A549 (cell line): ENCODE data around the gene ZNF638. TPM values are rescaled to one million over a fixed set of nuclear protein-coding genes. Genes with fewer than 3 reads are reported as not detected.

Experiments used
- ATAC-seq, 2 experiments: fragments of 200-7000 bp in 1 of 2; fragments of >200 bp in 1 of 2; cut with Nextera tagmentation in 1 of 2; cut with Tn5 transposase in 1 of 2; 3 replicates each; pipeline versions ENCODE4 v1.8.0 to v1.9.1; 2018 to 2020; ENCODE audit warnings: mild to moderate bottlenecking in 1 of 2, moderate library complexity in 1 of 2
- CTCF ChIA-PET: fragments of 300-600 bp; sonication (Branson Sonifier 250); formaldehyde crosslinking; extraction: SDS; loops from one replicate; lab custom pipeline; 2021; ENCODE audit warnings: antibody characterized with exemption, inconsistent platforms; lab: Yijun Ruan, JAX
- POLR2A ChIA-PET: fragments of 350-600 bp; formaldehyde crosslinking; extraction: SDS; loops from one replicate; lab custom pipeline; 2021; ENCODE audit warnings: antibody characterized with exemption, inconsistent platforms; lab: Yijun Ruan, JAX
- DNase-seq, 2 experiments: peaks; one replicate each; pipeline versions ENCODE4 v3.0.0 to v3.0.0-alpha.2; 2011 to 2016; ENCODE audit warnings: low read depth in 1 of 2, low spot score in 1 of 2
- FAIRE-seq: peaks from 2 replicates; lab custom pipeline; 2011; peaks lifted over from hg19 to GRCh38; lab: Jason Lieb, UNC
- H3K27ac ChIP-seq, 2 experiments: fragments of >200 bp; sonication (Bioruptor Twin); formaldehyde crosslinking; 3 replicates each; pipeline ENCODE4 v1.5.1; 2016 to 2017
- H3K4me1 ChIP-seq: fragments of >200 bp; sonication (Bioruptor Twin); formaldehyde crosslinking; 3 replicates; pipeline ENCODE4 v1.6.1; 2016
- H3K4me2 ChIP-seq: fragments of >200 bp; sonication (Bioruptor Twin); formaldehyde crosslinking; 3 replicates; pipeline ENCODE4 v1.6.1; 2016
- H3K4me3 ChIP-seq: fragments of >200 bp; sonication (Bioruptor Twin); formaldehyde crosslinking; 3 replicates; pipeline ENCODE4 v1.5.1; 2016
- H3K9me3 ChIP-seq: fragments of >200 bp; sonication (Bioruptor Twin); formaldehyde crosslinking; 3 replicates; pipeline ENCODE4 v1.6.1; 2016
- CBX8 ChIP-seq: fragments of 200-600 bp; sonication (generic); IDR thresholded peaks from 2 replicates; pipeline ENCODE4 v1.6.1; 2016
- CHD2 ChIP-seq: fragments of 150-350 bp; IDR thresholded peaks from 2 replicates; pipeline ENCODE4 v1.6.1; 2014; ENCODE audit warnings: low read length; ENCODE audit not compliant: partially characterized antibody
- EHF ChIP-seq: fragments of 250-450 bp; sonication (Bioruptor Pico); IDR thresholded peaks from 2 replicates; pipeline ENCODE4 v1.5.0; 2020; ENCODE audit warnings: mild to moderate bottlenecking
- EHMT2 ChIP-seq: fragments of 200-600 bp; sonication (generic); IDR thresholded peaks from 2 replicates; pipeline ENCODE4 v1.6.1; 2016; ENCODE audit warnings: antibody characterized with exemption, low read depth, mild to moderate bottlenecking, moderate library complexity
- EP300 ChIP-seq, 2 experiments: fragments of >200 bp; sonication (Bioruptor Twin); formaldehyde crosslinking; IDR thresholded peaks; 2 replicates in 1 of 2; 3 replicates in 1 of 2; pipeline ENCODE4 v1.6.1; 2016 to 2017
- FOSB ChIP-seq: fragments of 250-450 bp; sonication (Bioruptor Pico); IDR thresholded peaks from 2 replicates; pipeline ENCODE4 v1.5.0; 2020; ENCODE audit warnings: mild to moderate bottlenecking, moderate library complexity
- FOSL2 ChIP-seq, 2 experiments: fragments of 450-650 bp in 1 of 2; fragments of >200 bp in 1 of 2; sonication (Bioruptor Twin) in 1 of 2; formaldehyde crosslinking; IDR thresholded peaks; 2 replicates each; pipeline versions ENCODE4 v1.5.0 to v1.6.1; 2016 to 2020; ENCODE audit warnings: mild to moderate bottlenecking in 1 of 2, moderate library complexity in 1 of 2
- FOXS1 ChIP-seq: fragments of 250-450 bp; sonication (Bioruptor Pico); IDR thresholded peaks from 2 replicates; pipeline ENCODE4 v1.5.0; 2020; ENCODE audit warnings: mild to moderate bottlenecking, moderate library complexity
- KDM1A ChIP-seq: fragments of 200-600 bp; sonication (generic); IDR thresholded peaks from 2 replicates; pipeline ENCODE4 v1.6.1; 2016; ENCODE audit warnings: low read depth, mild to moderate bottlenecking
- MAZ ChIP-seq: fragments of 150-350 bp; IDR thresholded peaks from 2 replicates; pipeline ENCODE4 v1.6.1; 2014; ENCODE audit warnings: antibody characterized with exemption, low read depth, low read length, borderline replicate concordance
- MYC ChIP-seq: IDR thresholded peaks from 2 replicates; pipeline ENCODE4 v1.6.1; 2012; ENCODE audit warnings: mild to moderate bottlenecking, inconsistent platforms, low read length, improper control_type of control experiment, borderline replicate concordance
- NFE2L2 ChIP-seq: fragments of 150-350 bp; conservative IDR thresholded peaks from 2 replicates; pipeline ENCODE4 v1.6.1; 2014; ENCODE audit warnings: low read length
- NR3C1 ChIP-seq: fragments of >200 bp; sonication (Bioruptor Twin); formaldehyde crosslinking; IDR thresholded peaks from 3 replicates; pipeline ENCODE4 v1.6.1; 2017
- POLR2AphosphoS2 ChIP-seq: conservative IDR thresholded peaks from 2 replicates; pipeline ENCODE4 v1.6.1; 2012; ENCODE audit warnings: low read length, improper control_type of control experiment, inconsistent platforms
- RAD21 ChIP-seq, 2 experiments: fragments of >200 bp in 1 of 2; sonication (Bioruptor Twin) in 1 of 2; formaldehyde crosslinking in 1 of 2; IDR thresholded peaks in 1 of 2; conservative IDR thresholded peaks in 1 of 2; 2 replicates in 1 of 2; 3 replicates in 1 of 2; pipeline ENCODE4 v1.6.1; 2012 to 2018; ENCODE audit warnings: inconsistent platforms in 1 of 2
- RNF2 ChIP-seq: fragments of 200-600 bp; sonication (generic); IDR thresholded peaks from 2 replicates; pipeline ENCODE4 v1.6.1; 2016; ENCODE audit warnings: low read depth, mild to moderate bottlenecking, antibody characterized with exemption, moderate library complexity, borderline replicate concordance
- TFCP2L1 ChIP-seq: fragments of 250-450 bp; sonication (Bioruptor Pico); IDR thresholded peaks from 2 replicates; pipeline ENCODE4 v1.5.0; 2021; ENCODE audit warnings: mild to moderate bottlenecking
- ZC3H11A ChIP-seq: fragments of 450-650 bp; IDR thresholded peaks from 2 replicates; pipeline ENCODE4 v1.6.1; 2014; ENCODE audit warnings: antibody characterized with exemption, mild to moderate bottlenecking
- ZSCAN20 ChIP-seq: fragments of 250-450 bp; sonication (Bioruptor Pico); IDR thresholded peaks from 2 replicates; pipeline ENCODE4 v1.8.0; 2022; ENCODE audit warnings: mild to moderate bottlenecking, moderate library complexity
- WGBS: methylation state at CpG from one replicate; pipeline ENCODE4 v1.1.6; 2017; ENCODE audit errors: missing lambda C conversion rate; 5-methylcytosine and 5-hydroxymethylcytosine counted together
- polyA plus RNA-seq, 4 experiments: library from polyadenylated mRNA; depleted of rRNA in 3 of 4; stranded (reverse); fragments of >200 nt; fragmentation: RNase III in 1 of 4; extraction: RNeasy Plus Mini Kit Qiagen cat#74134 plus additional on column Dnase treatment in 1 of 4; gene quantifications; 2 replicates in 3 of 4; 3 replicates in 1 of 4; pipeline ENCODE4 v1.2.3, GENCODE V29; 2011 to 2017
- TF ChIP-seq, protein P1 (sequence below): fragments of 450-650 bp; IDR thresholded peaks from 2 replicates; pipeline ENCODE4 v1.6.1; 2014; ENCODE audit warnings: antibody characterized with exemption
- TF ChIP-seq, protein P2 (sequence below): fragments of >200 bp; sonication (Bioruptor Twin); formaldehyde crosslinking; IDR thresholded peaks from 2 replicates; pipeline ENCODE4 v1.6.1; 2016
- TF ChIP-seq, protein P3 (sequence below): IDR thresholded peaks from 2 replicates; pipeline ENCODE4 v1.6.1; 2012; ENCODE audit warnings: low read depth, borderline replicate concordance
- TF ChIP-seq, protein P4 (sequence below): IDR thresholded peaks from 2 replicates; pipeline ENCODE4 v1.6.1; 2012

ZNF638 gene
- polyA plus RNA-seq, 2 of the 4 experiments (the other 2 are of a cell fraction): 74.2 to 160 TPM

DNA sequence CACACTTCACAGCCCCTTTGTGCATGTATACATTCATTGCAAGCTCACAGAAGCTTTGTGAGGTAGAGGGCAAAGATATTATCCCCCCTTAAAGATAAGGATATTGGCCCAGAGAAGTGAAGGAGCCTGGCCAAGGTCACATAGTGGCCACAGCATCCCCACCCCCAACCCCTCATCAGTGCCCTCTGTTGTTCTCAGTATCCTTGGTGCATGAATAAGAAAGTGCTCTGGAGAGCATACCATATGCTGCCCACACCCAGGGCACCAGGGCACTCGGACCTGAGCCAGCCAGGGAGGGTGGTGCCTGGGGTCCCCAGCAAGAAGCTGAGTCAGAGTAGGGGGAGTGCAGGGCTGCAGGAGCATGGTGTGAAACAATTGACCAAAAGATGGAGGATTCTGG lies 125.0 kb downstream of the ZNF638 start:
- peak overlapping the region; percentile 11; the same call in 1 of the 3 replicates for H3K4me2 ChIP-seq
- POLR2A ChIA-PET: no interaction called here
- FAIRE-seq (no peak), DNase-seq (no peak), ATAC-seq (peak in 1 of 2 experiments; percentile 16; a peak in 2 of 6 replicates)
- no peaks in the 10 kb centered on the region for H3K9me3 ChIP-seq
- H3K4me3 ChIP-seq: no peak overlapping the region
- peaks cover 29% of the 10 kb centered on the region for H3K4me1 ChIP-seq
- CTCF ChIA-PET: interaction anchor here (1.3 to 14.8 kb wide), 6 partner anchors 11 to 157 kb away, joined by 3 to 311 read pairs (median 14); no protein-coding TSS in a partner anchor
- 57% methylated on average over 1 of the region's 1 CpG for WGBS
- TF ChIP-seq FOSL2 (IDR thresholded peaks at IDR 0.05): no peak
- TF ChIP-seq FOSL2 (CRISPR knock-in tag; IDR thresholded peaks at IDR 0.05): no peak
- TF ChIP-seq TFCP2L1: no peak
- TF ChIP-seq EHF (CRISPR knock-in tag): no peak
- no peak for TF ChIP-seq MYC
- no peak for TF ChIP-seq MAZ
- TF ChIP-seq, protein P1, sequence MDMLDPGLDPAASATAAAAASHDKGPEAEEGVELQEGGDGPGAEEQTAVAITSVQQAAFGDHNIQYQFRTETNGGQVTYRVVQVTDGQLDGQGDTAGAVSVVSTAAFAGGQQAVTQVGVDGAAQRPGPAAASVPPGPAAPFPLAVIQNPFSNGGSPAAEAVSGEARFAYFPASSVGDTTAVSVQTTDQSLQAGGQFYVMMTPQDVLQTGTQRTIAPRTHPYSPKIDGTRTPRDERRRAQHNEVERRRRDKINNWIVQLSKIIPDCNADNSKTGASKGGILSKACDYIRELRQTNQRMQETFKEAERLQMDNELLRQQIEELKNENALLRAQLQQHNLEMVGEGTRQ: no peak
- TF ChIP-seq, protein P2, sequence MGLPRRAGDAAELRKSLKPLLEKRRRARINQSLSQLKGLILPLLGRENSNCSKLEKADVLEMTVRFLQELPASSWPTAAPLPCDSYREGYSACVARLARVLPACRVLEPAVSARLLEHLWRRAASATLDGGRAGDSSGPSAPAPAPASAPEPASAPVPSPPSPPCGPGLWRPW: no peak
- no peak for TF ChIP-seq FOXS1
- TF ChIP-seq EHMT2: no peak
- TF ChIP-seq, all 56 proteins: peak for 0
- H3K27ac ChIP-seq: peak overlapping the region in 1 of 2 experiments; percentile 51; a peak in 3 of 6 replicates

DNA sequence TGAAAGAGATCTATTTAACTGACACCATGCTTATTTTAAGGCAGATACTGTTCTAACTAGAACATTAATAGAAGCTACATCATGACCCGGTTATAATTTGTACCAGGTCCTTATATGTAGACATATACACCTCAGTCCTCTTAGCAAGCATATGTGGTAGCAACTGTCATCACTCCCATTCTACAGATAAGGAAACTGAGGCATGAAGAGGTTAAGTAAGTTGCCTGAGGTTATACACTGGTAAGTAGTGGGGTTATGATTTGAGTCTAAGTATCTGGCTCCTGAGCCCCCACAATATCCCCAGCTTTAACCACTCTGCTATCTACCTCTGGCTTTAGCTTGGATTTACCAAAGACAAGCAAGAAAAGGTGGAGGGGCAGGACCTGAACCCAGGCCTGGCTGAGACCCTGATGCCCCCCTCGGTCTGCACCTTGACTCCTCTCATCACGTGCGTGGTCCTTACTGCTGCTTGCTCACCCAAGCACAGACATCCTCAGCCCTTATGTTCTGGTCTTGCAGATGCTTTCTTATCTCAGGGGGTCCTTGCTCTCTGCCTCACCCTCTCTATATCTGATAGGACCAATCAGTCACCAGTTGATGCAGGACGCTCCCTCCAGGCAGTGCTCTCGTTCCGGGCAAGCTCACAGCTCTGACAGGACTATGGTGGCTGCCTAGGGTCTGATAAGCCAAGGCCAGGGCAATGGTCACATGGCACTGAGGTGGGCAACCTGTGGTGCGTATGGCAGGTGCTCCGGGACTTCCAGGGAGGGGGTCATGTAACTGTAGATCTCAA lies 125.7 kb downstream of the ZNF638 start:
- CTCF ChIA-PET: interaction anchor here (1.3 to 14.8 kb wide), 5 partner anchors 11 to 158 kb away, joined by 3 to 311 read pairs (median 25); no protein-coding TSS in a partner anchor
- DNase-seq: no peak
- H3K4me1 ChIP-seq: peaks cover 28% of the 10 kb centered on the region
- H3K4me2 ChIP-seq: no peak overlapping the region
- TF ChIP-seq ZC3H11A (no peak), CHD2 (no peak), RNF2 (no peak), EHF (CRISPR knock-in tag) (no peak), EP300 (IDR thresholded peaks at IDR 0.05) (no peak), ZSCAN20 (CRISPR knock-in tag) (no peak), MYC (no peak), NR3C1 (no peak), KDM1A (no peak), POLR2AphosphoS2 (no peak), RAD21 (conservative IDR thresholded peaks at IDR 0.05 in 1 of 2, IDR thresholded peaks at IDR 0.05 in 1 of 2) (no peak), CBX8 (no peak), FOSB (CRISPR knock-in tag) (no peak), NFE2L2 (no peak)
- TF ChIP-seq, protein P1: no peak
- TF ChIP-seq, protein P3, sequence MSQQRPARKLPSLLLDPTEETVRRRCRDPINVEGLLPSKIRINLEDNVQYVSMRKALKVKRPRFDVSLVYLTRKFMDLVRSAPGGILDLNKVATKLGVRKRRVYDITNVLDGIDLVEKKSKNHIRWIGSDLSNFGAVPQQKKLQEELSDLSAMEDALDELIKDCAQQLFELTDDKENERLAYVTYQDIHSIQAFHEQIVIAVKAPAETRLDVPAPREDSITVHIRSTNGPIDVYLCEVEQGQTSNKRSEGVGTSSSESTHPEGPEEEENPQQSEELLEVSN: no peak
- TF ChIP-seq, protein P4, sequence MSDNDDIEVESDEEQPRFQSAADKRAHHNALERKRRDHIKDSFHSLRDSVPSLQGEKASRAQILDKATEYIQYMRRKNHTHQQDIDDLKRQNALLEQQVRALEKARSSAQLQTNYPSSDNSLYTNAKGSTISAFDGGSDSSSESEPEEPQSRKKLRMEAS: no peak
- TF ChIP-seq, all 56 proteins: peak for 0
- WGBS: 87% methylated on average over 9 of the region's 9 CpGs
- ATAC-seq (no peak), FAIRE-seq (no peak)
- Histone ChIP-seq H3K4me3 (no peak overlapping the region), H3K27ac (peak overlapping the region in 1 of 2 experiments; percentile 51; a peak in 1 of 6 replicates), H3K9me3 (no peaks in the 10 kb centered on the region)
- POLR2A ChIA-PET: no interaction called here
